Bronchial epithelial cell (primary cell): Measurements from ENCODE around the gene SART3. TPM values are rescaled to one million over a fixed set of nuclear protein-coding genes. Genes with fewer than 3 reads are reported as not detected.

Source experiments
- DNase-seq: peaks from one replicate; pipeline ENCODE4 v3.0.0-alpha.2; 2010; ENCODE audit warnings: low read depth
- FAIRE-seq: peaks from 2 replicates; lab custom pipeline; 2011; peaks lifted over from hg19 to GRCh38; lab: Jason Lieb, UNC
- H3K27me3 ChIP-seq: 2 replicates; pipeline ENCODE4 v1.5.1; 2011; ENCODE audit warnings: low read length; ENCODE audit not compliant: control insufficient read depth, insufficient read depth
- H3K36me3 ChIP-seq: 2 replicates; pipeline ENCODE4 v1.5.1; 2011; ENCODE audit warnings: low read length; ENCODE audit not compliant: control insufficient read depth, insufficient read depth
- H3K4me3 ChIP-seq: 2 replicates; pipeline ENCODE4 v1.5.1; 2011; ENCODE audit warnings: mild to moderate bottlenecking, low read depth, low read length, control low read depth
- total RNA-seq: library from RNA; depleted of rRNA; stranded (reverse); fragments of >200 nt; gene quantifications from 2 replicates; pipeline ENCODE4 v1.2.1, GENCODE V29; 2014
- TF ChIP-seq, protein P1 (sequence below): IDR thresholded peaks from 2 replicates; pipeline ENCODE4 v1.5.1; 2011; ENCODE audit warnings: mild to moderate bottlenecking, moderate library complexity, low read length, control low read depth, inconsistent platforms; ENCODE audit not compliant: insufficient read depth, severe bottlenecking

Gene SART3
- total RNA-seq, 1 donor from 2014 or later, result 41.6 TPM

DNA sequence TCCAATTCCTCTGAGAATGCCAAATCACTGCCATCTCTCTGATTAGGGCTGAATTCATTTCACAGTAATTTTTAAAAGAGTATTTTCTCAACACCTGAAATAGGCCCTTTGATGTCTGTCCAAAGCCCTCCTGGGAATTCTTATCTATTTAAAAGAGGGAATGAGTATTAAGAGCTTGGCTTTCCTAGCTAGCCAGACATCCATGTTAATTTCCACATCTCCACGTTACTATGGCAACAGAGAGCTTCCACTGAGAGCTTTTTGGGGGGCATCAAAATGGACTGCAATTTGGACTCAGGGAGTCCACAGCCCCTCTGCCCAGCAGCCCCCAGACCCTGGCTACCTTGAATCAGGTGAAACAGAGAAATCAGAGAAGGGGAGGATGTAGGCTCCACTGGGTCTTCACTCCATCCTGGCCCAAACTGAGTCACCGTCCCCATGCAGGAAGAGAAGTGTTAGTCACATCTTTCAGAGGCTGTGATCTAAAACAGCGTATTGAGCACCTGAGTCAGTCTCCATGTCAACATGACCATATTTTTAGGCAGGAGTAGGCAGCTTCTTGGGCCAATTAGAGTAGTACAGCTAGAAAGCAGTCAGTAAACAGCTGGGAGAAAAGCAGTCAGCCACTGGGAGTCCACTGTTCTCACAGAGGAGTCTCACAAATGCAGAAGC lies 52.9 kb downstream of the SART3 start:
- DNase-seq (peak; percentile 80), FAIRE-seq (no peak)
- no peak overlapping the region for H3K4me3 ChIP-seq
- H3K36me3 ChIP-seq, result no peaks in the 10 kb centered on the region
- no peaks in the 10 kb centered on the region for H3K27me3 ChIP-seq
- TF ChIP-seq, protein P1, sequence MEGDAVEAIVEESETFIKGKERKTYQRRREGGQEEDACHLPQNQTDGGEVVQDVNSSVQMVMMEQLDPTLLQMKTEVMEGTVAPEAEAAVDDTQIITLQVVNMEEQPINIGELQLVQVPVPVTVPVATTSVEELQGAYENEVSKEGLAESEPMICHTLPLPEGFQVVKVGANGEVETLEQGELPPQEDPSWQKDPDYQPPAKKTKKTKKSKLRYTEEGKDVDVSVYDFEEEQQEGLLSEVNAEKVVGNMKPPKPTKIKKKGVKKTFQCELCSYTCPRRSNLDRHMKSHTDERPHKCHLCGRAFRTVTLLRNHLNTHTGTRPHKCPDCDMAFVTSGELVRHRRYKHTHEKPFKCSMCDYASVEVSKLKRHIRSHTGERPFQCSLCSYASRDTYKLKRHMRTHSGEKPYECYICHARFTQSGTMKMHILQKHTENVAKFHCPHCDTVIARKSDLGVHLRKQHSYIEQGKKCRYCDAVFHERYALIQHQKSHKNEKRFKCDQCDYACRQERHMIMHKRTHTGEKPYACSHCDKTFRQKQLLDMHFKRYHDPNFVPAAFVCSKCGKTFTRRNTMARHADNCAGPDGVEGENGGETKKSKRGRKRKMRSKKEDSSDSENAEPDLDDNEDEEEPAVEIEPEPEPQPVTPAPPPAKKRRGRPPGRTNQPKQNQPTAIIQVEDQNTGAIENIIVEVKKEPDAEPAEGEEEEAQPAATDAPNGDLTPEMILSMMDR, result no peak

DNA sequence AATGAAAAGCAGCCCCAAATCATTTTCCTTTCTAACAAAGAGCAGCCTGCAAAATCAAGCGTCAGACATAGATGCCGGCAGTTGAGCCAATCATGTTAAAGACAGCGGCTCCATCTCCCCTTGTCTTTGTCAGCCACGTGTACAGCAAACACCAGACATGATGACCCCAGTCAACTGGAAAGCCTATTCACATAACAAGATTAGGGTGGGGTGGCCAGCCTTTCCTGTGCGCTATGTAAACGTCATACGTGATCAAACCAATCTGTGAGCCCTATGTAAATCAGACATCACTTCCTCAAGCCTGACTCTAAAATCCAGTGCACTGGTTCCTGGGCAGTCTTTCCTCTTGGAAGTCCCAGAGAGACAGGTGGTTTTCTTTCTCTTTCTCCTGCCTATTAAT lies 55.8 kb downstream of the SART3 start:
- Histone ChIP-seq H3K27me3 (no peaks in the 10 kb centered on the region), H3K36me3 (no peaks in the 10 kb centered on the region), H3K4me3 (no peak overlapping the region)
- DNase-seq (no peak), FAIRE-seq (no peak)
- TF ChIP-seq, protein P1, result no peak

DNA sequence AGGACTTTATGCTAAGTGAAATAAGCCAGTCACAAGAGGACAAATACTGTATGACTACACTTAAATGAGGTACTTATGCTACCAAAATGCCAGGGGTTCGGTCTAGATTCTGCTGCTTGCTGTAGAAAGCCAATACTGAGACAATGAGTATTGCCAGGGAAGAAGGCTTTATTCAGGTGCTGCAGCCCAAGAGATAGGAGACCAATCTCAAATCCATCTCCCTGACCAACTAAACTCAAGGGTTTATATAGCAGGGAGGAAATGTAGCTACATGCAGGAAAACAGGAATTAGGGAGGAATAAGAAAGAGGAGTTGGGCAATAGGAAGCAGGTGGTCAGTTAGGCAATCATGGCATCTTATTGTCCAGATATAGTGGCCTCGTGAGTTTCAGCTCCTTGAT lies 58.1 kb downstream of the SART3 start:
- no peaks in the 10 kb centered on the region for H3K36me3 ChIP-seq
- H3K27me3 ChIP-seq, result no peaks in the 10 kb centered on the region
- H3K4me3 ChIP-seq, result no peak overlapping the region
- TF ChIP-seq, protein P1, result no peak
- FAIRE-seq, result no peak
- no peak for DNase-seq

DNA sequence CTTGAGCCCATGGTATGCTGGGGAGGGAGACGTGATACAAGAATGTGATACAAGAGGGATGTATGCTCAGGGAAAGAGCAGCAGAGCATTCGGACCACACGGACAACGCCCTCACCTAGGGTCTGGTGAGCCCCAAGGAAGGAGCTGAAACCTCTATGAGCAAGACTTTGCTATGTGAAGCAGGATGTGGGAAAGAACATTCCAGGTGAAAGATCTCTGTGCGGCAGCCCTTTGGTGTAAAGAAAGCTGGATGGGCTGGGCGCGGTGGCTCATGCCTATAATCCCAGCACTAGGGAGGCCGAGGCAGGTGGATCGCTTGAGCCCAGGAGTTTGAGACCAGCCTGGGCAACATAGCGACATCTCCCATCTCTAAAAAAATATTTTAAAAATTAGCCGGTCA lies 62.8 kb downstream of the SART3 start:
- no peaks in the 10 kb centered on the region for H3K27me3 ChIP-seq
- FAIRE-seq (no peak), DNase-seq (no peak)
- TF ChIP-seq, protein P1, result no peak
- no peak overlapping the region for H3K4me3 ChIP-seq
- H3K36me3 ChIP-seq, result no peaks in the 10 kb centered on the region

DNA sequence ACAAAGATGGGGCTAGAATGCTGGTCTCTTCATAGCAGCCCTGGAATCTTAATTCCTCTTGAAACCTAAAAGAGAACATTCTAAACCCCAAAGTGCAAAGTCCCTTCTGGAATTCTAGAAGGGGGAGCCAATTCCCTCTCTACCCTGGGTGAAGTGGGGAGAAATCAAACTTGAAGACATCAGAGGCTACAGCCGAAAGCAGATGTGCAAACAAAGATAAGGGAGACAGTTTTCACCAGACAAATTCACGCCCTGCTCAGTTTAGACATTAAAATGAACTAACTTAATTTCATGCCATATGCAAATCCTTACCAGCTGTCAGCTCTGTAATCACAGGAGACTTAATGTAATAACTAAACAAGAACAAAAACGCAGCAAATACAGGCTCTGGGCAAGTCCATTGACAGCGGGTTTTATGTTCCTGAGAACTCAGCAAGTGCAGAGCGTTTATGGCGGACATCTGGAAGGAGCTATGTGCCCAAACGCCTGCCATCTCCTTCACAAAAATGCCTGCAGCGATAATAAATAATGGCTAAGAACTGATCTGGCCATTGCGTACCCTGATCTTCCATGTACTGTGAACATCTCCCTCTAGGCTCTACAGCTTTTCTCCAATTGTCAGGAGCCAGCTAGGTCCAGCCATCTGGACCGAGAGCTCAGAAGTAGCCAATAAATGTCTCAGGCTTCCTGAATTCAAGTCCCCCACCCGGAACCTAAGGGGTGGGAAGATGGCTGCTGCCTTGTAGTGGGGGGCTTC lies 65.0 kb downstream of the SART3 start:
- DNase-seq, result no peak
- TF ChIP-seq, protein P1, result no peak
- no peak overlapping the region for H3K4me3 ChIP-seq
- H3K27me3 ChIP-seq, result no peaks in the 10 kb centered on the region
- FAIRE-seq, result no peak
- no peaks in the 10 kb centered on the region for H3K36me3 ChIP-seq
